ENCODE data around the gene ZNF215.
"Not testable (repeated sequence)": the region's sequence is repeated elsewhere in the genome, so short reads cannot be mapped to it uniquely, and the experiment has no call there.

Gene ZNF215

GRCh38 chr11:6926208-6927029 lies at the start of gene ZNF215:
TSS of gene ZNF215 (plus strand) at chr11:6926426. CDS start at chr11:6932273, 5,847 bp downstream.
- peak within 1 kb of the TSS; percentile 73 for H3K4me3 ChIP-seq (ENCODE audit: low read length)
- TF ChIP-seq, protein P1, sequence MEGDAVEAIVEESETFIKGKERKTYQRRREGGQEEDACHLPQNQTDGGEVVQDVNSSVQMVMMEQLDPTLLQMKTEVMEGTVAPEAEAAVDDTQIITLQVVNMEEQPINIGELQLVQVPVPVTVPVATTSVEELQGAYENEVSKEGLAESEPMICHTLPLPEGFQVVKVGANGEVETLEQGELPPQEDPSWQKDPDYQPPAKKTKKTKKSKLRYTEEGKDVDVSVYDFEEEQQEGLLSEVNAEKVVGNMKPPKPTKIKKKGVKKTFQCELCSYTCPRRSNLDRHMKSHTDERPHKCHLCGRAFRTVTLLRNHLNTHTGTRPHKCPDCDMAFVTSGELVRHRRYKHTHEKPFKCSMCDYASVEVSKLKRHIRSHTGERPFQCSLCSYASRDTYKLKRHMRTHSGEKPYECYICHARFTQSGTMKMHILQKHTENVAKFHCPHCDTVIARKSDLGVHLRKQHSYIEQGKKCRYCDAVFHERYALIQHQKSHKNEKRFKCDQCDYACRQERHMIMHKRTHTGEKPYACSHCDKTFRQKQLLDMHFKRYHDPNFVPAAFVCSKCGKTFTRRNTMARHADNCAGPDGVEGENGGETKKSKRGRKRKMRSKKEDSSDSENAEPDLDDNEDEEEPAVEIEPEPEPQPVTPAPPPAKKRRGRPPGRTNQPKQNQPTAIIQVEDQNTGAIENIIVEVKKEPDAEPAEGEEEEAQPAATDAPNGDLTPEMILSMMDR (IDR thresholded peaks at IDR 0.05; ENCODE audit: insufficient read depth, low read depth, low read length, missing control alignments) = no peak
- peak; percentile 88 for DNase-seq (ENCODE audit: low read depth)

DNA sequence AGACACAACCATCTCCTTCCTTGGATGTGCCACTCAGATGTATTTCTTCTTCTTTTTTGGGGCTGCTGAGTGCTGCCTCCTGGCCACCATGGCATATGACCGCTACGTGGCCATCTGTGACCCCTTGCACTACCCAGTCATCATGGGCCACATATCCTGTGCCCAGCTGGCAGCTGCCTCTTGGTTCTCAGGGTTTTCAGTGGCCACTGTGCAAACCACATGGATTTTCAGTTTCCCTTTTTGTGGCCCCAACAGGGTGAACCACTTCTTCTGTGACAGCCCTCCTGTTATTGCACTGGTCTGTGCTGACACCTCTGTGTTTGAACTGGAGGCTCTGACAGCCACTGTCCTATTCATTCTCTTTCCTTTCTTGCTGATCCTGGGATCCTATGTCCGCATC lies 49.3 kb upstream of the ZNF215 start:
- TF ChIP-seq, protein P1 (IDR thresholded peaks at IDR 0.05; ENCODE audit: insufficient read depth, low read depth, low read length, missing control alignments) = no peak
- H3K4me3 ChIP-seq (ENCODE audit: low read length) = no peak overlapping the region
- no peak for DNase-seq (ENCODE audit: low read depth)

DNA sequence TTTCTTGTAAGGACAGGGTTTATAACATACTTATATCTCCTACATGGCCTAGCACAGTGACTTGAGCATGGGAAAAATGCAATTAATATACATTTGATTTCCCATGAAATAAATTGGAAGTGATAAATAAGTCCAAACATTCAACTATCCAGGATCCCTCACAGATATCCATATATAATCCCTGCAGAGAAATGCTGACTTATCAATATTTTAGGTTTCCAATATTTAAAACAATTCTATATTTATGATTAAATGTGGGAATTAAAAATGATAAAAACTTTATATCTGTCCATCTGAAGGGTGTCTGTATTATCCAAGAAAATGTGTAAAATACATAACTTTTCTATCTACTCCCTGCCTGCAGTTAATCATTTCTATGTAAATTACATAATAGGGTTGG lies 43.5 kb upstream of the ZNF215 start:
- no peak for DNase-seq (ENCODE audit: low read depth)
- TF ChIP-seq, protein P1 (IDR thresholded peaks at IDR 0.05; ENCODE audit: insufficient read depth, low read depth, low read length, missing control alignments) = no peak
- no peak overlapping the region for H3K4me3 ChIP-seq (ENCODE audit: low read length)

DNA sequence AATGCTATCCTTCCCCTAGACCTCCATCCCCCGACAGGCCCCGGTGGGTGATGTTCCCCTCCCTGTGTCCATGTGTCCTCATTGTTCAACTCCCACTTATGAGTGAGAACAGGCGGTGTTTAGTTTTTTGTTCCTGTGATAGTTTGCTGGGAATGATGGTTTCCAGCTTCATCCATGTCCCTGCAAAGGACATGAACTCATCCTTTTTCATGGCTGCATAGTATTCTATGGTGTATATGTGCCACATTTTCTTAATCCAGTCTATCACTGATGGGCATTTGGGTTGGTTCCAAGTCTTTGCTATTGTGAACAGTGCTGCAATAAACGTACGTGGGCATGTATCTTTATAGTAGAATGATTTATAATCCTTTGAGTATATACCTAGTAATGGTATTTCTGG lies 38.5 kb upstream of the ZNF215 start:
- H3K4me3 ChIP-seq (ENCODE audit: low read length); DNase-seq (ENCODE audit: low read depth): not testable (repeated sequence)

DNA sequence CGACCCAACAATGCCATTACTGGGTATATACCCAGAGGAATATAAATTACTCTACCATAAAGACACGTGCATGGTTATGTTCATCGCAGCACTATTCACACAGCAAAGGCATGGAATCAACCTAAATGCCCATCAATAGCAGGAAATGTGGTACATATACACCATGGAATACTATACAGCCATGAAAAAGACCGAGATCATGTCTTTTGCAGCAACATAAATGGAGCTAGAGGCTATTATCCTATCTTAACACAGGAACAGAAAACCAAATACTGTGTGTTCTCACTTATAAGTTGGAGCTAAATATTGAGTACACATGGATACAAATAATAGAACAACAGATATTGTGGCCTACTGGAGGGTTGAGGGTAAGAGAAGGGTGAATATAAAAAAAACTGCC lies 37.4 kb upstream of the ZNF215 start:
- no peak overlapping the region for H3K4me3 ChIP-seq (ENCODE audit: low read length)
- DNase-seq (ENCODE audit: low read depth) = no peak
- TF ChIP-seq, protein P1 (IDR thresholded peaks at IDR 0.05; ENCODE audit: insufficient read depth, low read depth, low read length, missing control alignments) = no peak

GRCh38 chr11:6889835-6890234 lies 36.4 kb upstream of the ZNF215 start:
- DNase-seq (ENCODE audit: low read depth) = no peak
- TF ChIP-seq, protein P1 (IDR thresholded peaks at IDR 0.05; ENCODE audit: insufficient read depth, low read depth, low read length, missing control alignments) = no peak
- H3K4me3 ChIP-seq (ENCODE audit: low read length) = no peak overlapping the region

- DNase-seq (ENCODE audit: low read depth) = no peak
- no peak within 1 kb of the TSS for H3K4me3 ChIP-seq (ENCODE audit: low read length)
- TF ChIP-seq, protein P1 (IDR thresholded peaks at IDR 0.05; ENCODE audit: insufficient read depth, low read depth, low read length, missing control alignments) = no peak
Observed at GRCh38 chr11:6892400-6892799, 33.8 kb upstream of the ZNF215 start, which contains the start of gene OR2D2. TSS of gene OR2D2 (minus strand) at chr11:6892500. CDS start at chr11:6892500, 0 bp downstream.

All from epithelial cell of esophagus (primary cell).